Mesothelial cell of epicardium (in vitro differentiated cells): ENCODE measurements around the gene CALR. TPM values are rescaled to one million over a fixed set of nuclear protein-coding genes. Genes with fewer than 3 reads are reported as not detected.

Source experiments
- DNase-seq, 2 experiments: peaks; one replicate each; pipeline ENCODE4 v3.0.0; 2021; ENCODE audit warnings: low spot score in 2 of 2; ENCODE audit not compliant: unreplicated experiment in 2 of 2
- H3K27ac Mint-ChIP-seq: 2 replicates; pipeline ENCODE4 v1.8.0; 2021; ENCODE audit warnings: mixed read lengths
- H3K27me3 Mint-ChIP-seq: 2 replicates; pipeline ENCODE4 v1.8.0; 2021; ENCODE audit warnings: low read depth, mixed read lengths
- H3K36me3 Mint-ChIP-seq: 2 replicates; pipeline ENCODE4 v1.8.0; 2021; ENCODE audit warnings: mixed read lengths
- H3K4me1 Mint-ChIP-seq: 2 replicates; pipeline ENCODE4 v1.8.0; 2021; ENCODE audit warnings: mixed read lengths
- H3K4me3 Mint-ChIP-seq: 2 replicates; pipeline ENCODE4 v1.8.0; 2021; ENCODE audit warnings: mild to moderate bottlenecking, moderate library complexity, mixed read lengths
- H3K9me3 Mint-ChIP-seq: 2 replicates; pipeline ENCODE4 v1.8.0; 2021; ENCODE audit warnings: mixed read lengths
- CTCF ChIP-seq: fragments of 200-600 bp; sonication (generic); IDR thresholded peaks from one replicate; pipeline ENCODE4 v1.5.0; 2021; ENCODE audit warnings: antibody characterized with exemption; ENCODE audit not compliant: unreplicated experiment
- total RNA-seq: library from RNA; stranded (reverse); gene quantifications from 3 replicates; pipeline ENCODE4 v1.2.1, GENCODE V29; 2021

The CALR gene
- total RNA-seq, 1 donor from 2014 or later: 863 TPM

- Mint-ChIP-seq H3K27me3 (peaks cover 4% of the 10 kb centered on the region), H3K4me1 (peaks cover 8% of the 10 kb centered on the region), H3K4me3 (no peak overlapping the region), H3K27ac (no peak overlapping the region), H3K36me3 (no peaks in the 10 kb centered on the region), H3K9me3 (no peaks in the 10 kb centered on the region)
- TF ChIP-seq CTCF: no peak
- DNase-seq: no peak
Measured at GRCh38 chr19:12967907-12968306, 29.5 kb downstream of the CALR start.

DNA sequence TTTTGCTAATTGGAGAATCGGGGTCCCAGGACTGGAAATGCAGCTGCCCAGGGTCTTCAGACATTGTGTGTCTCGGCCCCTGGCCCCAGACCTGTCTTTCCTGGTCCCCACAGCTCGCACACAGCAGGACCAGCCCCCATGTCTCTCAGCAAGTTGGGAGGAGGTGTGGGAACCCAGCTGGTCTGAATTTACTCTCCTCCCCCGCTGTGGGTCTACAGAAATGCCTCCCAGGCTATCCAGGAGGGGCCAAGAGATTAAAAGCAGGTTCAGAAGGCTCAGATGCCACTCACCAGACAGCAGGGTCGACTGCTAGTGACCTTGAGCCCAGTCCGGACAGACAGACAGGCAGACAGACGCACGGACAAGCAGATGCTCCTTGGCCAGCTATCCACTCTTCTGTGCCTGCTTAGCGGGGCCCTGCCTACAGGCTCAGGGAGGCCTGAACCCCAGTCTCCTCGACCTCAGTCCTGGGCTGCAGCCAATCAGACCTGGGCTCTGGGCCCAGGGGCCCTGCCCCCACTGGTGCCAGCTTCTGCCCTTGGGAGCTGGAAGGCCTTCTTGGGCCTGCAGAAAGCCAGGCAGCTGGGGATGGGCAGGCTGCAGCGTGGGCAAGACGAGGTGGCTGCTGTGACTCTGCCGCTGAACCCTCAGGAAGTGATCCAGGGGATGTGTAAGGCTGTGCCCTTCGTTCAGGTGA, 31.0 kb downstream of the CALR start, which contains the start of gene DAND5:
DAND5 (plus strand) TSS at position 285 of the 697 bp plus-strand sequence; CDS start at position 370, 85 bp downstream.
- Mint-ChIP-seq H3K4me3 (no peak within 1 kb of the TSS), H3K9me3 (no peaks in the 10 kb centered on the region), H3K36me3 (no peaks in the 10 kb centered on the region), H3K27me3 (peaks cover 12% of the 10 kb centered on the region), H3K27ac (peak within 1 kb of the TSS; percentile 2), H3K4me1 (peaks cover 8% of the 10 kb centered on the region)
- TF ChIP-seq CTCF: no peak
- DNase-seq: no peak

DNA sequence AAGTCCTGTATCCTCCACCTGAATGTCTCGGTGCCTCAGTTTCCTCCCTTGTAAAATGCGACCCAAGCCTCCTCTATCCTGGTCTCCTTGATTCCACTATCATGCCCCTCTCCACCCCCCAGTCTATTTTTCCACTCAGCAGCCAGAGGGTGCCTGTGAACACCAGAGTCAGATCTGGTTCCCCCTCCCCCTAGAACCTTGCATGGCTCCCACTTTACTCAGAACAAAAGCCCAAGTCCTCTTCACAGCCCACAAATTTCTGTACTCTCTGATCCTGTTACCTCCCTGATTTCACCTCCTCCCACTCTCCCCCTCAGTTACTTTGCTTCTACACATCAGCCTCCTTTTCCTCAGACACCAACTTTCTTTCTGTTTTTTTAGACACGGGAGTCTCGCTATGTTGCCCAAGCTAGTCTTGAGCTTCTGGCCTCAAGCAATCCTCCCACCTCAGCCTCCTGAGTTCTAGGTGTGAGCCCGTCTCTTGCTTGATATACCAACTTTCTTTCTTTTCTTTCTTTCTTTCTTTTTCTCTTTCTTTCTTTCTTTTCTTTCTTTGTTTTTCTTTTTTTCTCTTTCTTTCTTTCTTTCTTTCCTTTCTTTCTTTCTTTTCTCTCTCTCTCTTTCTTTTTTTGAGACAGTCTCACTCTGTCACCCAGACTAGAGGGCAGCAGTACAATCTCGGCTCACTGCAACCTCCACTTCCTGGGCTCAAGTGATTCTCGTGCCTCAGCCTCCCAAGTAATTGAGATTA, 31.8 kb downstream of the CALR start:
- peaks cover 12% of the 10 kb centered on the region for H3K27me3 Mint-ChIP-seq
- no peak overlapping the region for H3K4me3 Mint-ChIP-seq
- no peaks in the 10 kb centered on the region for H3K36me3 Mint-ChIP-seq
- H3K4me1 Mint-ChIP-seq: peaks cover 3% of the 10 kb centered on the region
- DNase-seq: no peak
- no peaks in the 10 kb centered on the region for H3K9me3 Mint-ChIP-seq
- H3K27ac Mint-ChIP-seq: peak overlapping the region; percentile 2
- no peak for TF ChIP-seq CTCF

DNA sequence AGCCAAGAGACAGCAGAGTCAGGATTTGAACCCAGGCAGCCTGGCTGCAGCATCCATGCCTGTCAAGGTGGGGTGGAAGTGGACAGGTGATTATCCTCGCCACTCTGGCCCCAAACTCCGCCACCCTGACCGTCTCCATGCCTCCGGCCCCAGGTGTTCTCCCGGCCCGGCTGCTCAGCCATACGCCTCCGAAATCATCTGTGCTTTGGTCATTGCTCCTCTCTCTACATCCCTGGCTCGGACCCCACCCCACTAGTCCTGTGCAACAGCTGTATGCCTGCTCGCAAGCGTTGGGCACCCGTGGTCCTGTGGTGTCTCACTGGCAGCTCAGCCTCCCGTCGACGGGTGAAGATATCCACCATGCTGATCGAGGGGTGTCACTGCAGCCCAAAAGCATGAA, 34.8 kb downstream of the CALR start:
- no peak overlapping the region for H3K27ac Mint-ChIP-seq
- no peaks in the 10 kb centered on the region for H3K36me3 Mint-ChIP-seq

More for the DNA sequence above, 34.8 kb downstream of the CALR start:
- H3K4me3 Mint-ChIP-seq: no peak overlapping the region
- no peak for DNase-seq
- H3K4me1 Mint-ChIP-seq: peaks cover 2% of the 10 kb centered on the region
- H3K9me3 Mint-ChIP-seq: no peaks in the 10 kb centered on the region
- no peak for TF ChIP-seq CTCF
- H3K27me3 Mint-ChIP-seq: peaks cover 17% of the 10 kb centered on the region
